NCI-H82 treated with DMSO at 0.1 percent for 48 hours (cell line): Measurements from ENCODE around the gene C11orf71.

ENCODE experiments used
- DNase-seq: peaks from one replicate; lab custom pipeline; 2025; ENCODE audit not compliant: unreplicated experiment; lab: John Stamatoyannopoulos, UW

Gene C11orf71

GRCh38 chr11:114359342-114359741 is 41.0 kb downstream of the C11orf71 start:
- no peak for DNase-seq

GRCh38 chr11:114358716-114359115 is 41.6 kb downstream of the C11orf71 start:
- no peak for DNase-seq

- DNase-seq = no peak
Observed at GRCh38 chr11:114354076-114354475, 46.2 kb downstream of the C11orf71 start.

- DNase-seq = no peak
Observed at GRCh38 chr11:114353443-114353842, 46.9 kb downstream of the C11orf71 start.

- no peak for DNase-seq
Observed at GRCh38 chr11:114350022-114350421, 50.3 kb downstream of the C11orf71 start.
